VCaP (cell line): Measurements from ENCODE around the gene IL17B.

Experiments used
- H3K27ac ChIP-seq: fragments of 450-650 bp; 2 replicates; pipeline ENCODE4 v1.5.1; 2017
- TF ChIP-seq, protein P1 (sequence below): fragments of 450-650 bp; conservative IDR thresholded peaks from 2 replicates; pipeline ENCODE4 v1.5.1; 2017; ENCODE audit warnings: mild to moderate bottlenecking, moderate library complexity

IL17B gene

DNA sequence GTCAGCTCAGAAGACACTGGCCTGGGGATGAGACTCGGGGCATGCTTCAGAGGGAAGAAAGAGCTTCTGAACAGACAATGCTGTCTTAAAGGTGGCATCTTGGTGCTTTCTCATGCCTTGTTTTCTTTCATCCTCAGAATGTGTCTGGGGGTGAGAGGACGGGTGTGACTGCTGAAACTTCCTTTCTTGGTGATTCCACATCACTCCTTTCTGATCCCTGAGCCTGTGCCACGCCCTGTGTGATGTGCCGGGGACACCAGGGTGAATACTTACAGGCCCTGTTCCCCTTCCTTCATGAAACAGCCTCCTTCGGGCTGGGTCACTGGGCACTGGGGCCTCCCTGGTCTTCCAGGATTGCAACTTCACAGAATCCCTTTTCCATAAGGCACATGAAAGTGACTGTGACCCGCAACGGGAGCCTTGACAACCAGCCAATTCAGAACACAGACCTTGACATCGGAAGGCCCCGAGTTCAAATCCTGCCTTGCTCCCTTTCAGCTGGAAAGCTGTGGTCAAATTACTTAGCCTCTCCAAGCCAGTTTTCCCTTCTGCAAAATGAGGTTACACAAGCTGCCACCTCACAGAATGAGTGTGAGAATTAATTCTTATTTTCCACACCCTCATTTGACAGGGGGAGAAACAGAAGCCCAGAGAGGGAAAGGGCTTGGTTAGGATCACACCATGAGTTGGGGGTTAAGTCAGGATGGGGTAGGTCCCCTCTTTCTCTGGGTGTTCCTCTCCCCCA, 44.1 kb upstream of the IL17B start:
- H3K27ac ChIP-seq: no peak overlapping the region
- TF ChIP-seq, protein P1, sequence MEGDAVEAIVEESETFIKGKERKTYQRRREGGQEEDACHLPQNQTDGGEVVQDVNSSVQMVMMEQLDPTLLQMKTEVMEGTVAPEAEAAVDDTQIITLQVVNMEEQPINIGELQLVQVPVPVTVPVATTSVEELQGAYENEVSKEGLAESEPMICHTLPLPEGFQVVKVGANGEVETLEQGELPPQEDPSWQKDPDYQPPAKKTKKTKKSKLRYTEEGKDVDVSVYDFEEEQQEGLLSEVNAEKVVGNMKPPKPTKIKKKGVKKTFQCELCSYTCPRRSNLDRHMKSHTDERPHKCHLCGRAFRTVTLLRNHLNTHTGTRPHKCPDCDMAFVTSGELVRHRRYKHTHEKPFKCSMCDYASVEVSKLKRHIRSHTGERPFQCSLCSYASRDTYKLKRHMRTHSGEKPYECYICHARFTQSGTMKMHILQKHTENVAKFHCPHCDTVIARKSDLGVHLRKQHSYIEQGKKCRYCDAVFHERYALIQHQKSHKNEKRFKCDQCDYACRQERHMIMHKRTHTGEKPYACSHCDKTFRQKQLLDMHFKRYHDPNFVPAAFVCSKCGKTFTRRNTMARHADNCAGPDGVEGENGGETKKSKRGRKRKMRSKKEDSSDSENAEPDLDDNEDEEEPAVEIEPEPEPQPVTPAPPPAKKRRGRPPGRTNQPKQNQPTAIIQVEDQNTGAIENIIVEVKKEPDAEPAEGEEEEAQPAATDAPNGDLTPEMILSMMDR: no peak

GRCh38 chr5:149422366-149423048, 43.4 kb upstream of the IL17B start:
- TF ChIP-seq, protein P1: no peak
- H3K27ac ChIP-seq: no peak overlapping the region

- TF ChIP-seq, protein P1: no peak
- no peak overlapping the region for H3K27ac ChIP-seq
Measured at GRCh38 chr5:149421834-149422233, 42.7 kb upstream of the IL17B start.

DNA sequence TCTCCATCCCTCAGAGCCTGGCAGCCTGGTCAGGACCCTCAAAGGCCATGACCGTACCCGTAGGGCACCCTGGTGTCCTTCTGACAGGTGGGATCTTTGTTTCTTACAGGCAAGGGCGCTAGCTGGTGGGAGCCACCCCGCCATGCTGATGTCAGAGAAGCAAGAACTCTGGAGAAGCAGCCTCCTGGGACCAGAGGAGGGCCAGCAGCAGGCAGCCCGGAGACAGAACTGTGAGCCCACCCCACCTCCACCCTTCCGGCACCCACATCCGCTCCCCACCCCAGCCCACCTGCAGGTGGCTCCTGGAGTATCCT, 42.2 kb upstream of the IL17B start:
- TF ChIP-seq, protein P1: no peak
- no peak overlapping the region for H3K27ac ChIP-seq

- TF ChIP-seq, protein P1: no peak
- H3K27ac ChIP-seq: no peak overlapping the region
Measured at GRCh38 chr5:149420545-149421371, 41.7 kb upstream of the IL17B start.

GRCh38 chr5:149419859-149420544, 40.9 kb upstream of the IL17B start:
- no peak overlapping the region for H3K27ac ChIP-seq
- TF ChIP-seq, protein P1: no peak

- H3K27ac ChIP-seq: no peak overlapping the region
- TF ChIP-seq, protein P1: no peak
Measured at GRCh38 chr5:149419532-149419858, 40.4 kb upstream of the IL17B start.
